Heart left ventricle (tissue), 16 donors: ENCODE results near the gene MET. TPM values are rescaled to one million over a fixed set of nuclear protein-coding genes. Genes with fewer than 3 reads are reported as not detected.
"Not testable (repeated sequence)": the region's sequence is repeated elsewhere in the genome, so short reads cannot be mapped to it uniquely, and the experiment has no call there.

ENCODE experiments used
- ATAC-seq, 4 donors: fragments of 200-7000 bp; cut with Tn5 transposase; one replicate each; pipeline ENCODE4 v1.9.1; 2020 to 2022; ENCODE audit warnings: moderate library complexity in 4 of 4, mild to moderate bottlenecking in 3 of 4, moderate number of reproducible peaks in 1 of 4
- DNase-seq, 5 donors: peaks; one replicate each; pipeline ENCODE4 v3.0.0-alpha.2; 2020
- H3K27ac ChIP-seq, 12 donors: fragments of 200-600 bp; sonication (generic) in 4 of 12; one replicate each; pipeline versions ENCODE4 v1.5.0 to v1.8.0; 2016 to 2022; ENCODE audit warnings: mild to moderate bottlenecking in 2 of 12
- H3K27me3 ChIP-seq, 9 donors: fragments of 200-600 bp; sonication (generic) in 2 of 9; one replicate each; pipeline versions ENCODE4 v1.5.1 to v1.8.0; 2016 to 2022; ENCODE audit warnings: mild to moderate bottlenecking in 3 of 9
- H3K36me3 ChIP-seq, 9 donors: fragments of 200-600 bp; sonication (generic) in 2 of 9; one replicate each; pipeline versions ENCODE4 v1.5.0 to v1.8.0; 2018 to 2022; ENCODE audit warnings: mild to moderate bottlenecking in 2 of 9
- H3K4me1 ChIP-seq, 12 donors: fragments of 200-600 bp; sonication (generic) in 4 of 12; one replicate each; pipeline versions ENCODE4 v1.5.0 to v1.8.0; 2016 to 2022; ENCODE audit warnings: mild to moderate bottlenecking in 3 of 12
- H3K4me3 ChIP-seq, 12 donors: fragments of 200-600 bp; sonication (generic) in 4 of 12; one replicate each; pipeline versions ENCODE4 v1.5.0 to v1.8.0; 2017 to 2022; ENCODE audit warnings: mild to moderate bottlenecking in 9 of 12, moderate library complexity in 4 of 12
- H3K9me3 ChIP-seq, 12 donors: fragments of 200-600 bp; sonication (generic) in 4 of 12; one replicate each; pipeline versions ENCODE4 v1.5.0 to v1.8.0; 2016 to 2022; ENCODE audit warnings: mild to moderate bottlenecking in 1 of 12
- POLR2A ChIP-seq, 2 donors: fragments of 450-650 bp; IDR thresholded peaks; one replicate each; pipeline ENCODE4 v1.6.1; 2017; ENCODE audit warnings: antibody characterized with exemption in 2 of 2, mild to moderate bottlenecking in 2 of 2, moderate library complexity in 2 of 2
- WGBS, 4 donors: extraction: QIAGEN DNeasy Blood & Tissue Kit in 2 of 4; methylation state at CpG; one replicate each; pipeline versions ENCODE4 v1.1.5 to v1.1.7; 2013 to 2018; 5-methylcytosine and 5-hydroxymethylcytosine counted together
- intact Hi-C, 10 donors: fragments of 100-400 bp; cut with DNase I; formaldehyde crosslinking; loops; one replicate each; pipeline versions ENCODE4 v1.11.1 to v1.14.2; 2022
- polyA plus RNA-seq, 2 donors: library from polyadenylated mRNA; stranded (reverse); fragments of 200-250 nt; gene quantifications; one replicate each; pipeline ENCODE4 v1.2.3, GENCODE V29; 2013
- total RNA-seq, 9 donors: library from RNA; depleted of rRNA in 2 of 9; stranded (reverse); fragments of >200 nt in 2 of 9; fragmentation: NEBNext Ultra II Directional in 3 of 9; extraction: Animal tissue kit (Norgen Biotek cat#: 25700) in 3 of 9; gene quantifications; one replicate each; pipeline versions ENCODE4 v1.1.0 to v1.2.4, GENCODE V29; 2016 to 2023
- TF ChIP-seq, protein P1 (sequence below), 12 donors: fragments of 200-600 bp; sonication (generic) in 4 of 12; IDR thresholded peaks; one replicate each; pipeline versions ENCODE4 v1.5.0 to v1.8.0; 2018 to 2022; ENCODE audit warnings: antibody characterized with exemption in 12 of 12, mild to moderate bottlenecking in 5 of 12
- donor health status: ischemic (EF 13 %, LVEDD 7.1; RV severe dilation, severe dysfunction).
- donor health status: healthy with polysubstance abuse.
- donor health status: DM: no; HTN: yes; CAD: no.
- donor health status: DM: no; HTN: no; CAD: no.
- donor health status: ischemic (EF 25% LVEDD 6.9; RV normal size, moderate dysfunction).
- donor health status: ischemic (EF 25% LVEDD 5.7; RV mildly dilated, moderate dysfunction).
- donor health status: healthy.
- donor health status: DM: yes; HTN: yes; CAD: no.
- donor health status: ischemic (EF 35%, LVEDD 5.7; RV mildly dilated, moderate dysfunction).
- donor health status: nonischemic (EF 11% LVEDD 7.7; RV severe dilation, severe dysfunction).
- donor health status: DM: yes; HTN: yes; CAD: no.
- donor health status: PGD.
- donor health status: ischemic (EF 29% LVEDD 5.4; RV normal size, mild dysfunction).
- donor health status: nonischemic (EF 23%, LVEDD 6.1; RV moderate dilation, normal function).

The MET gene
- total and polyA plus RNA-seq, 11 donors, result 2.4 to 29.7 (median 14.3) TPM

DNA sequence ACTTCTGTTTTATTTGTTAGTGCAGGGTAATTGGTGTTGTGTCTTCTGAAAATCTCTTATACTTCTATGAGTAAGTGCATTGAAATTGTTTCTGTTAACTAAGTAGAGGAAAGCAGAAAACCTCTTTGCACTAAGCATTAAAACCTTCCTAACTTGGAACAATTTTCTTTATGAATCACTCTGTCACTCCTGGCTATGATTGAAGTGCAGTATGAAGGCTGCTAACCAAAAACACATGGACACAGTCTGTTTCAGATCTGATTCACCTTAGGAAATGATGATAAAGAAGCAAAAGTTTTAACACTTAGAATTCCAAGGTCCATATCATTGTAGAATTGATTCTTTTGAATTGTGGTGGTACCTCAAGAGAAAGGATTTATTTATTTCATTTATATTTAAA lies 41.9 kb downstream of the MET start:
- intact Hi-C loops, result no loop called here
- H3K4me1 ChIP-seq, result peaks cover 0 to 14% (median 0%) of the 10 kb centered on the region in 12 donors
- no peaks in the 10 kb centered on the region for H3K27me3 ChIP-seq
- H3K27ac ChIP-seq, result no peak overlapping the region
- H3K36me3 ChIP-seq, result no peaks in the 10 kb centered on the region
- ATAC-seq, result no peak
- no peak overlapping the region for H3K4me3 ChIP-seq
- no peak for DNase-seq
- no peak for TF ChIP-seq POLR2A (IDR thresholded peaks at IDR 0.05)
- TF ChIP-seq, protein P1, sequence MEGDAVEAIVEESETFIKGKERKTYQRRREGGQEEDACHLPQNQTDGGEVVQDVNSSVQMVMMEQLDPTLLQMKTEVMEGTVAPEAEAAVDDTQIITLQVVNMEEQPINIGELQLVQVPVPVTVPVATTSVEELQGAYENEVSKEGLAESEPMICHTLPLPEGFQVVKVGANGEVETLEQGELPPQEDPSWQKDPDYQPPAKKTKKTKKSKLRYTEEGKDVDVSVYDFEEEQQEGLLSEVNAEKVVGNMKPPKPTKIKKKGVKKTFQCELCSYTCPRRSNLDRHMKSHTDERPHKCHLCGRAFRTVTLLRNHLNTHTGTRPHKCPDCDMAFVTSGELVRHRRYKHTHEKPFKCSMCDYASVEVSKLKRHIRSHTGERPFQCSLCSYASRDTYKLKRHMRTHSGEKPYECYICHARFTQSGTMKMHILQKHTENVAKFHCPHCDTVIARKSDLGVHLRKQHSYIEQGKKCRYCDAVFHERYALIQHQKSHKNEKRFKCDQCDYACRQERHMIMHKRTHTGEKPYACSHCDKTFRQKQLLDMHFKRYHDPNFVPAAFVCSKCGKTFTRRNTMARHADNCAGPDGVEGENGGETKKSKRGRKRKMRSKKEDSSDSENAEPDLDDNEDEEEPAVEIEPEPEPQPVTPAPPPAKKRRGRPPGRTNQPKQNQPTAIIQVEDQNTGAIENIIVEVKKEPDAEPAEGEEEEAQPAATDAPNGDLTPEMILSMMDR (IDR thresholded peaks at IDR 0.05), result no peak
- no peaks in the 10 kb centered on the region for H3K9me3 ChIP-seq

DNA sequence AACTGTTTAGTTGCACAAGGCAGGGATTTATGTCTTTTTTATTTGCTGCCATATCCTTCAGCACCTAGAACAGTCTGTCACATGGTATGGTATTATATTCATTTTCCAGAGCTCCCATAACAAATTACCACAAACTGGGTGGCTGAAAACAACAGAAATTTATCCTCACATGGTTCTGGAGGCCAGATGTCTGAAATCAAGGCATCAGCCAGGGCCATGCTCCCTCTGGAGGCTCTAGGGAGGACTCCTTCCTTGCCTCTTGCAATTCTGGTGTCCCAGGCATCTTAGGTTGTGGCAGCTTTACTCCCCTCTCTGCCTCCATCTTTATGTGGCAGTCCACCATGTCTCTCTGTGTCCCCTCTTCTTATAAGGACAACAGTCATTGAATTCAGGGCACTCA lies 43.1 kb downstream of the MET start:
- ATAC-seq, result no peak

DNA sequence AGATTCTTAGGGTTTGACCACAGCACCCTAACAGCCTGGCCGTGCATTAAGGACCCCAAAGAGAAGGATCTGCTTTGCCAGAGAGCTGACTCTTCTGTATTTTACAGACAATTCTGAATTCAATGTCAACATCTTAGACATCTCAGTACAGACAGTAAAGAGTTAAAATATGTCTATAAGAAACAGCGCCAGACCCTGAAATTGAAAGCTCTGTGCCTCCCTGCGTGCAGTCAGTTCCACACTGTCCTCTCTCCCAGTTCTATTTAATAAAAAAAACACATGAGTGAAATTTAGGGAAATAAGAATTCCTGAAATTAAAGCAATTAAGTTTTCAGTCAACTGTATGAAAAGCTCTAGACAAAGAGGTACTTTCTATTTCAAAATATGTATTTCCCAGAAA lies 45.1 kb downstream of the MET start:
- no peak overlapping the region for H3K4me3 ChIP-seq
- H3K9me3 ChIP-seq, result no peaks in the 10 kb centered on the region
- no peaks in the 10 kb centered on the region for H3K27me3 ChIP-seq
- no peak for TF ChIP-seq POLR2A (IDR thresholded peaks at IDR 0.05)
- TF ChIP-seq, protein P1 (IDR thresholded peaks at IDR 0.05), result no peak
- H3K4me1 ChIP-seq, result peaks cover 0 to 9% (median 0%) of the 10 kb centered on the region in 12 donors
- no peak overlapping the region for H3K27ac ChIP-seq
- intact Hi-C loops, result no loop called here
- ATAC-seq, result no peak
- WGBS, 4 donors, result 37 to 55% (median 45%) methylated on average over 3 of the region's 3 CpGs
- DNase-seq, result no peak
- H3K36me3 ChIP-seq, result no peaks in the 10 kb centered on the region

More for the DNA sequence above, 43.1 kb downstream of the MET start:
- intact Hi-C loops, result no loop called here
- TF ChIP-seq, protein P1 (IDR thresholded peaks at IDR 0.05), result no peak
- Histone ChIP-seq H3K27me3 (no peaks in the 10 kb centered on the region), H3K27ac (no peak overlapping the region), H3K4me3 (no peak overlapping the region), H3K36me3 (no peaks in the 10 kb centered on the region), H3K9me3 (no peaks in the 10 kb centered on the region), H3K4me1 (peaks cover 0 to 9% (median 0%) of the 10 kb centered on the region in 12 donors)
- DNase-seq, result no peak

DNA sequence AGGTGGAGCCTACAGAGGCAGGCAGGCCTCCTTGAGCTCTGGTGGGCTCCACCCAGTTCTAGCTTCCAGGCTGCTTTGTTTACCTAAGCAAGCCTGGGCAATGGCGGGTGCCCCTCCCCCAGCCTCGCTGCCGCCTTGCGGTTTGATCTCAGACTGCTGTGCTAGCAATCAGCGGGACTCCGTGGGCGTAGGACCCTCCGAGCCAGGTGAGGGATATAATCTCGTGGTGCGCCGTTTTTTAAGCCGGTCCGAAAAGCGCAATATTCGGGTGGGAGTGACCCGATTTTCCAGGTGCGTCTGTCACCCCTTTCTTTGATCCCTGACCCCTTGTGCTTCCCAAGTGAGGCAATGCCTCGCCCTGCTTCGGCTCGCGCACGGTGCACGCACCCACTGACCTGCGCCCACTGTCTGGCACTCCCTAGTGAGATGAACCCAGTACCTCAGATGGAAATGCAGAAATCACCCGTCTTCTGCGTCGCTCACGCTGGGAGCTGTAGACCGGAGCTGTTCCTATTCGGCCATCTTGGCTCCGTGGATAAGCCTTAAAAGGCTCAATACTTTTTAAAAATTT lies 52.0 kb downstream of the MET start:
- ATAC-seq, DNase-seq, H3K27me3 ChIP-seq, H3K9me3 ChIP-seq, intact Hi-C loops, H3K36me3 ChIP-seq, H3K4me3 ChIP-seq, H3K27ac ChIP-seq: not testable (repeated sequence)
- 90 to 97% (median 94%) methylated on average over 31 of the region's 31 CpGs for WGBS, 4 donors
- H3K4me1 ChIP-seq, result peaks cover 0 to 17% (median 6%) of the 10 kb centered on the region in 12 donors

DNA sequence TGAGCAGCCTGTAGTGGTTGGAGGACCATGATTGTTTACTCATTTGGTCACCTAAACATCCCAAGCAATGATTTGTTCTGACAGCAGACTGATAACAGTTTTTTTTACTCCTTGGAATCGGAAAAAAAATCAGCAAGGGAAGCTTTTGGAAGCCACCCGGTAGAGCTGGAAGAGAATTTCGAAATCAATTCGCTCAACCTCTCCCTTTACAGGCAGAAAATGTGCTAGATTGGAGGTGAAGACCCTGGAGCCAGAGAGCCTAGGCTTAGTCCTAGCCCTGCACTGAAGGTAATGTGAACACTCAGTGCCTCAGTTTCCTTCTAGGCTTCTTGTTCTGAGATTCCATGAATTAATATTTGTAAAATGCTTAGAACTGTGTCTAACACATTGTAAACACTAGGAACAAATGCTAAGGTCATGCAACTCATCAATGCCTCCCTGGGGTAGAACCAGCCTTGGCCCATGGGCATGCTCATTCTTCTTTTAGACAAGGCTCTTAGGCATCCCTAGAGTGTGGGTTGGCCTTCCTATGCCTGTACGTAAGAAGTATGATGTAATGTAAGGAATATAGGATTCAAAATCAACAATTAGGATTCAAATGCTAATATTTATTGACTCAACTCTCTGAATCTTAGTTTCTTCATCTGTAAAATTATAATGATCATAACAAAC lies 52.7 kb downstream of the MET start:
- H3K27ac ChIP-seq, result no peak overlapping the region
- H3K4me1 ChIP-seq, result peaks cover 0 to 17% (median 6%) of the 10 kb centered on the region in 12 donors
- DNase-seq, result no peak
- H3K4me3 ChIP-seq, result no peak overlapping the region
- no peaks in the 10 kb centered on the region for H3K9me3 ChIP-seq
- H3K27me3 ChIP-seq, result no peaks in the 10 kb centered on the region
- no peaks in the 10 kb centered on the region for H3K36me3 ChIP-seq
- intact Hi-C loops, result no loop called here
- ATAC-seq, result no peak
- 89 to 93% (median 92%) methylated on average over 5 of the region's 5 CpGs for WGBS, 4 donors
- TF ChIP-seq, protein P1 (IDR thresholded peaks at IDR 0.05), result no peak
- no peak for TF ChIP-seq POLR2A (IDR thresholded peaks at IDR 0.05)
